Measurements from ENCODE around the gene FNDC10. TPM values are rescaled to one million over a fixed set of nuclear protein-coding genes. Genes with fewer than 3 reads are reported as not detected.
"Not testable (repeated sequence)": the region's sequence is repeated elsewhere in the genome, so short reads cannot be mapped to it uniquely, and the experiment has no call there.

Gene FNDC10
- total RNA-seq = 1 to 10 TPM; 7.5 to 9.3 TPM

DNA sequence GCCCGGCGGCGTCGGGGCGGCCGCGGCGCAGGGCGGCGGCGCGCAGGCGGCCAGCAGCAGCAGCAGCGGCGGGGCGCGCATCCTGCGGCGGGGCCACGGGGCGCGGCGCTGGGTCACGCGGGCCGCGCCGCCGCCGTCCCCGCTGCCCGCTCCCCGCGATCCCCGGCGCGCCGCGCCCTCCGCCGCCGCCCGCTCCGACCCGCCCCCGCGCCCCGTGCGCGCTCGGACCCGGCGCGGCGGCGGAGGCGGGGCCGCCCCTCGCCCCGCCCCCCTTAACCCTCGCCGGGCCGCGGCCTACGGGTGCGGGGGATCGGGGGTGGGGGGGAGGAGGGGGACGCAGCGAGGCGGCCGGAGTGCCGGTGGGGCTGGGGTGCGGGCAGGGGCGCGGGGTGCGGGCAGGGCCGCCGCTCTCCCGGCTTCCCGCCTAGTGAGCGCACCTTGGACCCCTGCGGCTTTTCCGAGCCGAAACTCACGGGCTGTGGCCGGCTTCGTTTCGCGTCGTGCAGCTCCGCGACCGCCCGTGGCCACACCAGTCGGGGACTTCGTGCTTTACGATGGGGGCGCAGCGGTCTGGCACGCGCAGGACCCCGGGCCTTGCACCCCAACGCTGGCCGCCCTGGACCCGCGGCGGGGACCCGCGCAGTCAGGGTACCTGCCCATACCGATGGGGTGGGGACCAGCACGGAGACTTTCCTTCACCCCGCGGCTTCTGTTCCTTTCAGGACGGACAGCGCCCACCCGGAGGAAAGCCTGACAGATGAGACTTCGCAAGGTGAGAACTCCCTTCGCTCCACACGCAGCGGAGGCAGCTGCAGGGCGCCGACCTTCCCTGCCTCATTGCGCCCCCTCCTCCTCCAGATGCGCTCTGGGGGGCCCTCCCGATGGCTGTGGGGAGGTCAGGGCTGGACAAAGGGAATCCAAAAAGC is at the start of gene FNDC10:
Gene FNDC10 (minus strand): TSS at position 201 of the 926 bp plus-strand sequence. CDS start 120 bp downstream, at position 81.
- no peaks in the 10 kb centered on the region for H3K36me3 Mint-ChIP-seq (ENCODE audit: low read depth)
- POLR2A ChIA-PET = interaction anchor here (0.8 kb wide), 1 partner anchor 29 kb away, joined by 3 read pairs; no protein-coding TSS in a partner anchor

DNA sequence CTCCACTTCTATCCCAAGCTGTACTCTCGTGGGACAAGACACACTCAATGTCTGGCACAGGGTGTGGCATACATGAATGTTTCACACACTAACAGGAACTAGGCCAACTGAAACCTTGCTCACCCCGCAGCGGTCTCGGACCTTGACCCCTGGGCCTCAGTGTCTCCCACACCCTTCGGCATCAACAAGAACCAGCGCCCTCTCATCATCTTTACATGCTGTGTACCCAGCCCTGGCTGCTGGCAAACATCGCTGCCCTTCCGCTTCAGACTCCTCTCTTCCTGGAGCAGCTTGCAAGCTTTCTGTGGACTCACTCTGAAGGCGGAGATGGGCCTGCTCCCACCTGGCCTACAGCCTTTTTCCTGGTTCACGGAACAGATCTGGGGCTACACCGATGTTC is 48.3 kb upstream of the FNDC10 start:
- DNase-seq; ATAC-seq; H3K4me3 Mint-ChIP-seq; H3K27me3 Mint-ChIP-seq (ENCODE audit: low read depth); H3K4me1 Mint-ChIP-seq (ENCODE audit: low read depth); POLR2A ChIA-PET; H3K27ac Mint-ChIP-seq; CTCF ChIA-PET; H3K9me3 Mint-ChIP-seq (ENCODE audit: insufficient read depth): not testable (repeated sequence)
- peaks cover 45% of the 10 kb centered on the region for H3K36me3 Mint-ChIP-seq (ENCODE audit: low read depth)

More for the DNA sequence above, at the start of gene FNDC10:
- H3K27me3 Mint-ChIP-seq (ENCODE audit: low read depth) = peaks cover 2% of the 10 kb centered on the region
- peak within 1 kb of the TSS; percentile 69 for H3K4me3 Mint-ChIP-seq
- H3K27ac Mint-ChIP-seq = peak within 1 kb of the TSS; percentile 55
- peak; percentile 6 for ATAC-seq
- H3K9me3 Mint-ChIP-seq (ENCODE audit: insufficient read depth) = no peaks in the 10 kb centered on the region
- CTCF ChIA-PET = no interaction called here
- peaks cover 19% of the 10 kb centered on the region for H3K4me1 Mint-ChIP-seq (ENCODE audit: low read depth)
- DNase-seq = no peak

DNA sequence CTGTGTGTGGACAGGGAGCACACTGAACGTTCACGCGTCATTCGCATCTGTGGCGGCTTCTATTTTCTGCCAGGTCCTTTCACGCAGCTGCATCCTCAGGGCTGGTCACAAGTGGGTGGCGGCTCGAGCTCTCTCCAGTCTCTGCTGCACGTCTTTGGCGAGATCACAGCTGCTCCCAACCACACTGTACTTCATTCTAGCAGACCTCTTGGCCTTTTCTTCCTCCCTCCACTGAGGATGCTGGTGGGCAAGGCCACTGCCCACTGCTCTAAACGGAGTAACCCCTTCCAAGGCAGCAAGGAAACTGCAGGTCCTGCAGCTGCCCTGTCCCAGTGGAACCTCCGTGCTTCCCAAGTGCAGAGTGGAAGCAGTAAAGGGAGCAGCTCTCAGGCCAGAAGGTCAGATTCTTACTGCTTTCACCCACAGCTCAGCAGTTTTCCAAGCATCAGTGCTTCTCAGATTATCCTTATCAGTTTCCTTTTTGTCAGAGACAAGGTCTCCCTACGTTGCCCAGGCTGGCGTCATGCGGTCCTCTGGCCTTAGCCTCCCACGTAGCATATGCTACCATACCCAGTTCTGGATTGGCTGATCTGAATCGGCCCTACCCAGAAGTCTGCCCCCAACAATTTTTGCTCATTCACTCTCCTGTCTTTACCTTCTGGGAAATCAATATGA is 47.8 kb upstream of the FNDC10 start:
- H3K4me1 Mint-ChIP-seq (ENCODE audit: low read depth); H3K9me3 Mint-ChIP-seq (ENCODE audit: insufficient read depth); POLR2A ChIA-PET; H3K27me3 Mint-ChIP-seq (ENCODE audit: low read depth); CTCF ChIA-PET; DNase-seq; H3K4me3 Mint-ChIP-seq; H3K27ac Mint-ChIP-seq; ATAC-seq: not testable (repeated sequence)
- peaks cover 44% of the 10 kb centered on the region for H3K36me3 Mint-ChIP-seq (ENCODE audit: low read depth)

DNA sequence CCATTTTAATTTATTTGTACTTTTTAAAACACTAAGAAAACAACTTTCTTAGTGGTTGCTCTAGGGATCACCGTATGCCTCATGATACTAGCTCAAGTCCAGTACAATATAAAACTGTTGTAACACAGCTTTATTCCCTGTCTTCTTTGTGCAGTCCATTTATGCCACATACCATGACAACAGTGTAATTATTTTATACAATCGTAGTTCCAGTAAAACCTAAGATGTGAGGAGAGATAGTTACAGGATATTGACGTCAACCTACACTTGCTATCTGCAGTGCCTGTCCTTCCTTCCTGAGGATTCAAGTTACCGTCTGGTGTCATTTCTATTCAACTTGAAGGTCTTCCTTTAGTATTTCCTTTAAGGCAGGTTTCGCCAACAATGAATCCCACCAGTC is 46.4 kb upstream of the FNDC10 start:
- DNase-seq; H3K9me3 Mint-ChIP-seq (ENCODE audit: insufficient read depth); H3K27ac Mint-ChIP-seq; H3K4me1 Mint-ChIP-seq (ENCODE audit: low read depth); H3K4me3 Mint-ChIP-seq; ATAC-seq; CTCF ChIA-PET; H3K27me3 Mint-ChIP-seq (ENCODE audit: low read depth): not testable (repeated sequence)
- POLR2A ChIA-PET = interaction anchor here (1.0 kb wide), 1 partner anchor 238 kb away, joined by 3 read pairs; no protein-coding TSS in a partner anchor
- peaks cover 36% of the 10 kb centered on the region for H3K36me3 Mint-ChIP-seq (ENCODE audit: low read depth)

DNA sequence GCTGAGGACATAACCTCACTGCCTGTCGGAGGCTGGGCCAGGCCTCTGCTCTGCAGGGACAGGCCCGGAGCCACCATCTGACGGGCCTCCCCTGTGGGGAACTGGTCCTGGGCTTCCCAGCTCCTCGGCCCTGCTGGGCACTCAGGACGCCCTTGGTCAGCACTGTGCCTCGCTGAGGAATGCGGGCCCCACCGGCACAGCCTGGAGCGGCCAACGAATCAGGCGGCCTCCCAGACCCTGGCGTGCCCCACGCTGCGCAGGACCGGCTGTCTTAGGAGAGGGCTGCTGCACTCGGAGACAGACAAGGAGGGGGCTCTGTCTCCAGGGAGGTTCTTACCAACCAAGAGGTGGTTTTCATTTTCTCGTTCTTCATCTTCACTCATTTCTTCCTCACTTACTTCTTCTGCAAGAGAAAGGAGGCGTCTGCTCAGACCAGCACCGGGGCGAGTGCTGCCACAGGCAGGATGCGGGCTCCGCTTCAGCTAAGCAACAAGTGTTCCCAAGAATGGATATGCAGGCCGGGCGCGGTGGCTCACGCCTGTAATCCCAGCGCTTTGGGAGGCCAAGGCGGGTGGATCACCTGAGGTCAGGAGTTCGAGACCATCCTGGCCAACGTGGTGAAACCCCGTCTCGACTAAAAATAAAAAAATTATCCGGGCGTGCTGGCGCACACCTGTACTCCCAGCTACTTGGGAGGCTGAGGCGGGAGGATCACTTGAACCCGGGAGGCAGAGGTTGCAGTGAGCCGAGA is 41.0 kb upstream of the FNDC10 start:
- POLR2A ChIA-PET; H3K27me3 Mint-ChIP-seq (ENCODE audit: low read depth); CTCF ChIA-PET; H3K9me3 Mint-ChIP-seq (ENCODE audit: insufficient read depth); H3K27ac Mint-ChIP-seq; H3K4me1 Mint-ChIP-seq (ENCODE audit: low read depth); DNase-seq; H3K36me3 Mint-ChIP-seq (ENCODE audit: low read depth); ATAC-seq; H3K4me3 Mint-ChIP-seq: not testable (repeated sequence)

DNA sequence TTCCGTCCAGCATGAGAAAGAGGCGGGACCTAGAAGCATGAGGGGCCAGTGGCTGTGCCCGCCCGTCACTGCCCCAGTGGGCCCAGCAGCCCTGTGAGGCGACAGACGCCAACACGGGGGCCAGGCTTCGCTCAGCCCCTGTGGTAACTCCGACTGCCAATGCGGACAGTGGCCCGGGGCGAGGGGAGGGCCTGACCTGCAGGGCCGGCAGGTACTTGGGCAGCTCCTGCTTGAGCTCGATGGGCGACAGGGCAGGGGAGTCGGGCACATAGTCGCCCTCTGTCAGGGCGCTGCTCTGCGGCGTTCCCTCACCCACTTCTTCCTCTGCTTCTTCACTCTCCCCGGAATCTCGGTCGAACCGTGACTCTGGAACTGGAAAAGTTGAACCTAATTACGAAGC is 40.1 kb upstream of the FNDC10 start:
- CTCF ChIA-PET; H3K27ac Mint-ChIP-seq; H3K9me3 Mint-ChIP-seq (ENCODE audit: insufficient read depth); POLR2A ChIA-PET; ATAC-seq; H3K4me1 Mint-ChIP-seq (ENCODE audit: low read depth); H3K4me3 Mint-ChIP-seq; H3K36me3 Mint-ChIP-seq (ENCODE audit: low read depth); H3K27me3 Mint-ChIP-seq (ENCODE audit: low read depth); DNase-seq: not testable (repeated sequence)

DNA sequence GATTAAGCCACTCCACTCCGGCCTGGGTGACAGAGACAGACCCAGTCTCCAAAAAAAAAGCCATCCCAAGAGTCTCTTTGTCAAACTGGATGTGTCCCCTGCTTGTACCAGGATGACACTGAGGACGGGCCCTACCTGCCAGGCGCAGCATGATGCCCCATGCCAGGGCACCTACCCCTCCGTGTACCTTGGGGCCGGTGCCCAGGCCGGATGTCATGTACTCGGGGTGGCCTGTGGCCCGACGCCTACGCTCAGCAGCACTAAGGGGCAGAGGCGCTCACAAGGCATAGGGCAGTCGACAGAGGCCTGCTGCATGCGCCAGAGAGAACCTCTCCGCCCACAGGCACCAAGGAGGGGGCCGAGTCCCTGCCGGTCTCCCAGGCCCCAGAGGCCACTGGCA is 39.4 kb upstream of the FNDC10 start:
- CTCF ChIA-PET, POLR2A ChIA-PET, H3K27ac Mint-ChIP-seq: not testable (repeated sequence)

DNA sequence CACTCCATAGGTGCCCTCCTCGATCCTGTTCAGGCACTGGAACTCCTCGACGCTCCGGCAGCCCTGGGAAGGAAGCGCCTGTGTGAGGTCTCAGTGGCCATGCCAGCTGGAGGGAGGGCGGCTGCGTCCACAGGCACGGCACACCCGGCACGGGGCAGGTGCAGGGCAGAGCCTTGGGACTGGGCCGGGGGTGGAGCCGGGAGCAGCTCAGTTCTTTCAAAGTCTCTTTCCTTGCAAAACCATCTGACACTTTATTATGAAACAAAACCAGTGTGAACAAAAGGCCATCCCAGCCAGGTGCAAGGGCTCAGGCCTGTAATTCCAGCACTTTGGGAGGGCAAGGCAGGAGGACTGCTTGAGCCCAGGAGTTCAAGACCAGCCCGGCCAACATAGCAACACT is 38.6 kb upstream of the FNDC10 start:
- H3K4me3 Mint-ChIP-seq; H3K9me3 Mint-ChIP-seq (ENCODE audit: insufficient read depth); H3K4me1 Mint-ChIP-seq (ENCODE audit: low read depth); H3K36me3 Mint-ChIP-seq (ENCODE audit: low read depth); POLR2A ChIA-PET; ATAC-seq; CTCF ChIA-PET; DNase-seq; H3K27ac Mint-ChIP-seq; H3K27me3 Mint-ChIP-seq (ENCODE audit: low read depth): not testable (repeated sequence)

More for the DNA sequence above, 39.4 kb upstream of the FNDC10 start:
- not testable (repeated sequence) for H3K4me1 Mint-ChIP-seq (ENCODE audit: low read depth); ATAC-seq; H3K36me3 Mint-ChIP-seq (ENCODE audit: low read depth); H3K4me3 Mint-ChIP-seq; H3K9me3 Mint-ChIP-seq (ENCODE audit: insufficient read depth); H3K27me3 Mint-ChIP-seq (ENCODE audit: low read depth)
- DNase-seq = peak; percentile 9

DNA sequence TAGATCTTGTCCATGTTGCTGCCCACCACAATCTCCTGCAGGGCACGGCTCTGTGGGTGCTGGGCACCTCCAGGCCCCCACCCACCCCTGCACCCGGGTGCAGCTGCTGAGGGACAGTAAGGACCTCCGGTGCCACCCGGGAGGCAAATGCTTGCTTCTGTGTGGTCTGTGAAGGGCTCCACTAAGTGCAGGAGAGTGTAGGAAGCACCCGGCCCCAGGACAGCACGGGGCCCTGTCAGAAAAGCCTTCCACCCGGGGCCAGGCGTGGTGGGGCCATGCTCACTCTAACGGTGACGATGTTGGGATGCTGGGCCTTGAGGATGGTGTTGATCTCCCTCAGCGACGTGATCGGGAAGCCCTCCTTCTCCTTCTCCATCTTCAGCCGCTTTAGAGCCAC is 37.5 kb upstream of the FNDC10 start:
- CTCF ChIA-PET, POLR2A ChIA-PET: not testable (repeated sequence)

DNA sequence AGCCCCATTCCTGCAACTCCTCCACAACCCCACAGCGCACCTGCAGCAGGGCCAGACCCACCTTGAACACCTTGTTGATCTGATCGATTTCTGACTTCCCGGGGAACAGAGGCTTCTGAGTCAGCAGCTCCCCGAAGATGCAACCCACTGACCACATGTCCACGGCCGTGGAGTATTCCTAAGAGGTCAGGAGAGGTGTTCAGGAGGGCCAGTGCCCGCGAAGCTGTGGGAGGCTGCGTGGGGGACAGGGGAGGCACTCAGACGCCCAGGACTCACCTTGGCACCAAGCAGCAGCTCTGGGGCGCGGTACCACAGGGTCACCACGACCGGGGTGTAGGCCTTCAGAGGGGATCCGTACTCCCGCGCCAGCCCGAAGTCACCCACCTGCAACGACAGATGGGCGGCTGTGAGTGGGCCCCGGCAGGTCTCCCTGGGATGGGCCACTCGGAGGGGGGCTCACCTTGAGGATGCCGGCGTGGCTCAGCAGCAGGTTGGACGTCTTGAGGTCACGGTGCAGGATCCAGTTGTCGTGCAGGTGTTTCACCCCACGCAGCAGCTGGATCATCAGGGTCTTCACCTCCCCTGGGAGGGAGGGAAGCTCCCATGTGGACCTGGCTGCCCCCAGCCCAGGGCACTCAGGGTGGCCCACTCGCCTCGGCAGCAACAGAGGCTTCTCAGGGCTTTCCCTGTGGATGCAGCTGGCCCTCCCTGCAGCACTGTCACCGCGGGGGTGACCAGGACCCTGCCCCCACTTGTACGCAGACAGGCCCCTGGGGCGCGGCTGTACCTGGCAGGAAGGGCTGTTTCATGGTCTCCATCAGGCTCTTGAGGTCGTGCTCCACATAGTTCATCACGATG is 36.9 kb upstream of the FNDC10 start:
- CTCF ChIA-PET; H3K4me1 Mint-ChIP-seq (ENCODE audit: low read depth); DNase-seq; H3K27ac Mint-ChIP-seq; H3K27me3 Mint-ChIP-seq (ENCODE audit: low read depth); H3K36me3 Mint-ChIP-seq (ENCODE audit: low read depth); ATAC-seq; H3K9me3 Mint-ChIP-seq (ENCODE audit: insufficient read depth); H3K4me3 Mint-ChIP-seq; POLR2A ChIA-PET: not testable (repeated sequence)

More for the DNA sequence above, 37.5 kb upstream of the FNDC10 start:
- not testable (repeated sequence) for H3K27me3 Mint-ChIP-seq (ENCODE audit: low read depth); ATAC-seq; H3K4me1 Mint-ChIP-seq (ENCODE audit: low read depth); H3K27ac Mint-ChIP-seq; H3K4me3 Mint-ChIP-seq; DNase-seq; H3K9me3 Mint-ChIP-seq (ENCODE audit: insufficient read depth); H3K36me3 Mint-ChIP-seq (ENCODE audit: low read depth)

DNA sequence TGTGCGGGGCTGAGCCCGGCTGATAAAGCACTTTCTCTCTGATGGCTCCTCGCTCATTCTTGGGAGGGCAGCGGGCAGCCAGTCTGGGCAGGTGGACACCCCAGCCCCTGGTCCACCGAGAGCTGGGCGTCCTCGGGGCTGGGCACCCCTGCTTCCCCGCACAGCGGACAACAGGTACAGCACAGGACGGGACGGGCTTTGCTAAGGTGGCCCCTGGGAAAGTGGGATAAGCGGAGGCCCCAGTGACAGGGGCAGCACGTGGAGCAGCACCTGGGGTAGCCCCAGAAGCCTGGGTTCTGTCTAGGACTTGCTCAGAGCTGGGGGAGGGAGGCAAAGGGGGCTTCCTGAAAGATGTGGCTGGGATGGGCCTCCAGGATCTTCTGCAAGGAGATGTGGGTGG is 34.7 kb upstream of the FNDC10 start:
- H3K27me3 Mint-ChIP-seq (ENCODE audit: low read depth); H3K4me3 Mint-ChIP-seq; CTCF ChIA-PET; DNase-seq; H3K27ac Mint-ChIP-seq; POLR2A ChIA-PET; ATAC-seq; H3K36me3 Mint-ChIP-seq (ENCODE audit: low read depth); H3K9me3 Mint-ChIP-seq (ENCODE audit: insufficient read depth); H3K4me1 Mint-ChIP-seq (ENCODE audit: low read depth): not testable (repeated sequence)
